Memory B cell (primary cell): ENCODE results near the gene PLEKHG2.

ENCODE experiments used
- ATAC-seq: fragments of 150-1000 bp; cut with Tn5 transposase; 2 replicates; pipeline ENCODE4 v1.10.0; 2021; ENCODE audit warnings: low read depth, mild to moderate bottlenecking, moderate library complexity
- DNase-seq, 2 donors: peaks; one replicate each; pipeline ENCODE4 v3.0.0; 2022; ENCODE audit warnings: low spot score in 2 of 2
- H3K27ac Mint-ChIP-seq: one replicate; pipeline ENCODE4 v1.8.0; 2022; ENCODE audit warnings: mild to moderate bottlenecking, moderate library complexity, mixed read lengths
- H3K27me3 Mint-ChIP-seq: one replicate; pipeline ENCODE4 v1.8.0; 2022; ENCODE audit warnings: mixed read lengths
- H3K36me3 Mint-ChIP-seq: one replicate; pipeline ENCODE4 v1.8.0; 2022; ENCODE audit warnings: mild to moderate bottlenecking, mixed read lengths
- H3K4me1 Mint-ChIP-seq: one replicate; pipeline ENCODE4 v1.8.0; 2022; ENCODE audit warnings: mixed read lengths
- H3K4me3 Mint-ChIP-seq: one replicate; pipeline ENCODE4 v1.8.0; 2022; ENCODE audit warnings: mild to moderate bottlenecking, moderate library complexity, mixed read lengths
- H3K9me3 Mint-ChIP-seq: one replicate; pipeline ENCODE4 v1.8.0; 2022; ENCODE audit warnings: mixed read lengths

The PLEKHG2 gene

GRCh38 chr19:39380521-39381502 lies 31.7 kb upstream of the PLEKHG2 start:
- no peak for DNase-seq
- H3K27me3 Mint-ChIP-seq, result no peaks in the 10 kb centered on the region
- H3K4me1 Mint-ChIP-seq, result peaks cover 4% of the 10 kb centered on the region
- peak overlapping the region; percentile 48 for H3K27ac Mint-ChIP-seq
- ATAC-seq, result no peak
- no peak overlapping the region for H3K4me3 Mint-ChIP-seq
- H3K9me3 Mint-ChIP-seq, result no peaks in the 10 kb centered on the region
- H3K36me3 Mint-ChIP-seq, result peaks cover 34% of the 10 kb centered on the region

DNA sequence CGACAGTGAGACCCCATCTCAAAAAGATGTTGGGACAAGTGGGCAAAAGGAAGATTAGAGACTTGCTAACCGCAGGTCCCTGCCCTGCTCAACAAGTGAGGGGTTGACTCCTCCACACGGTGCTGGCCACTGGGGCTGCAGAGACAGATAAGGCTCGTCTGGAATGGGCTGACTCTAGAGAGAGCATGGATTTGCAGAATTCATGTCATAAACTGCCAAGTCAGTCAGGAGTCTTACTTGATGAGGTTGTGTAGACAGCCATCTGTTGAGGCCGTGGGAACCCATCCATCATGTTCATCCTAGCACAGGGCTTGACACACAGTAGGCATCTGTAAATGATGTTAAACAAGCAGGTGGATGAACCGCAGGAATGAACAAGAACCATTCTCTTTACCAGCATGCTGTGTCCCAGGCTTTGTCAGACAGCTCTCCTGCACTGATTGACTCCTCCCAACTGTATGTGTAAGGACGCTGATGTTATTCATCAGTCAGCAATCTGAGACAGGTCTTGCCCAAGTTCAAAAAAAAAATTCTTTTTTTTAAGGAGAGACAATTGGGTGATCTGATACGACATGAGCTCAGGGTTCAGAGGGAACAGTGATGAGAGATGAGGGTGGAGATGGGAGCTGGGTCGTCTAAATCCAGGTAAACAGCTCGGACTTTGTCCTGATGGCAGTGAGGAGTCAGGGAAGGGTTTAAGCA lies 30.4 kb upstream of the PLEKHG2 start:
- H3K9me3 Mint-ChIP-seq, result no peaks in the 10 kb centered on the region
- H3K27me3 Mint-ChIP-seq, result no peaks in the 10 kb centered on the region
- no peak for DNase-seq
- no peak overlapping the region for H3K27ac Mint-ChIP-seq
- ATAC-seq, result no peak
- H3K36me3 Mint-ChIP-seq, result peaks cover 36% of the 10 kb centered on the region
- no peak overlapping the region for H3K4me3 Mint-ChIP-seq
- peaks cover 7% of the 10 kb centered on the region for H3K4me1 Mint-ChIP-seq

- Mint-ChIP-seq H3K36me3 (peaks cover 32% of the 10 kb centered on the region), H3K27me3 (no peaks in the 10 kb centered on the region), H3K4me3 (no peak overlapping the region), H3K4me1 (peaks cover 7% of the 10 kb centered on the region), H3K9me3 (no peaks in the 10 kb centered on the region), H3K27ac (peak overlapping the region; percentile 83)
- DNase-seq, result no peak
- no peak for ATAC-seq
Observed at GRCh38 chr19:39382991-39383828, 29.3 kb upstream of the PLEKHG2 start.

DNA sequence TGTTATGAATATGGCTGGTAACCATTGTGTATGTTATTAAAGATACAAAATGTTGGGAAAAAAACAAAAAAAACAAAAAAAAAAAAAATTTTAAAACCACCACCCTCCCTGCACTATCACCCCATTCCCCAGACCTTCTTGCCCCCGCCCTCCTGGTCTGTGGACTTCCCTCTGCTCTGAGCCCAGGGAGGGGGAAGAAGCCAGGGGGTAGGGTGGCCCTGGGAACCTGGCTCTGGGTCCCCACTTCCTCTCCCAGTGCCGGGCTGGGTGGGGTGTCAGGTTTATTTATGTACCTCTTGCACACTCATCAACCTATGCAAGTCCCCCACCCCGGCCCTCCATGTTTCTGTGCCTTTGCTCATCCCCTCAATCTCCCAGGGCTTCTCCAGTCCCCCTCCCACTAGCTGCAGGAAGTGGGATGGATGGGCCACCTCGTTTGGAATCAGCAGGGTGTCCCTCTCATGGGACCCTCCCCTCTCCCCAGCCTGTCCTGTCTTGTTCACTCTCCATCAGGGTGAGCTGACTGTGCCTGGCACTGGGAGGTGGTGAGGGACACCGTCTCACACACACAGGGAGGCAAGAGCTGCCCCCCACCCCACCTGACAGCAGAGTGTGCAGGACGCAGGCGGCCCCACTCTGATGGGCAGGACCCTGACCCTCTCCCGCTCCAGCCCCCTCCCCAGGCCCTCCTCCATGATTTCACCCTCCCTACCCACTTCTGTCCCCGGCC lies 27.5 kb upstream of the PLEKHG2 start:
- ATAC-seq, result peak; percentile 23
- H3K9me3 Mint-ChIP-seq, result no peaks in the 10 kb centered on the region
- no peak for DNase-seq
- no peak overlapping the region for H3K4me3 Mint-ChIP-seq
- H3K36me3 Mint-ChIP-seq, result peaks cover 31% of the 10 kb centered on the region
- H3K27ac Mint-ChIP-seq, result peak overlapping the region; percentile 83
- no peaks in the 10 kb centered on the region for H3K27me3 Mint-ChIP-seq
- H3K4me1 Mint-ChIP-seq, result peaks cover 10% of the 10 kb centered on the region

GRCh38 chr19:39385629-39386411 lies 26.6 kb upstream of the PLEKHG2 start:
- Mint-ChIP-seq H3K27ac (peak overlapping the region; percentile 41), H3K36me3 (peaks cover 30% of the 10 kb centered on the region), H3K4me3 (no peak overlapping the region), H3K27me3 (no peaks in the 10 kb centered on the region), H3K9me3 (no peaks in the 10 kb centered on the region), H3K4me1 (peaks cover 15% of the 10 kb centered on the region)
- ATAC-seq, result no peak
- no peak for DNase-seq

DNA sequence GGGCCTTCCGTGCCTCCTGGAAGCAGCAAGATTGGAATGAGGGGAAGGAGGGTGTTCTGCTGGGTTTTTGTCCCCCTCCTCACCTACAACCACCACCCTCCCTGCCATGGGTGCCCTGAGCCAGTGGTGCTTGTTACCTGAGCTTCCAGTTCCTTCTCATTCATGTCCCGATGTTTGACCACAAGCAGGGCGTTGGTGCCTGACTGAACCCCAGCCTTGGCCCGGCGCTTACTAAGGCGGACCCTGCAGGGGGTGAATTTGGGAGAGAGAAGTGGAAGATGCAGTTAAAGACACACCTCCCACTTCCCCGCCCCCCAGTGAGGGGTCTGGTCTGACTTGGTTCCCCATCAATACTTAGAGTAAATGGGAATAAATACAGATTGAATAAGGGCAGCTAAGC lies 25.9 kb upstream of the PLEKHG2 start:
- no peak overlapping the region for H3K4me3 Mint-ChIP-seq
- no peak for DNase-seq
- ATAC-seq, result no peak
- peaks cover 23% of the 10 kb centered on the region for H3K36me3 Mint-ChIP-seq
- peaks cover 17% of the 10 kb centered on the region for H3K4me1 Mint-ChIP-seq
- no peaks in the 10 kb centered on the region for H3K9me3 Mint-ChIP-seq
- H3K27me3 Mint-ChIP-seq, result no peaks in the 10 kb centered on the region
- H3K27ac Mint-ChIP-seq, result peak overlapping the region; percentile 17

DNA sequence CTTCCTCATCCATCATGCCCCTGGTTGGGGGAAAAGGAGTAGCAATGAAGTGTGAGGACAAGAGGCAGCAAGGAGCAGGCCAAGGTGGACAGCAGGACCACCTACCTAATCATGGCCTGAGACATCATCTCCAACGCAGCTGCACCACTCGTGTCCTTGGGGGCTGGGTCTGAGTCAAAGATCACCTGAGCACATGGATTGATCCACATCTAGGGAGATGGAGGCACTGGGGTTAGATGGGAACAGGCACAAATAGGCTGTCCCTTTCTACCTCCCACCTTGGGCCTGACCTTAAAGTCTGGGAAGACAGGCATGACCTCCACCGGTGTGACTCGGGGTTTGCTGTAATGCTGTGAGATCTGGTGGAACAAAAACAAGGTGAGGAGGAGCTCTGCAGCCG lies 23.8 kb upstream of the PLEKHG2 start:
- Mint-ChIP-seq H3K27me3 (no peaks in the 10 kb centered on the region), H3K36me3 (peaks cover 21% of the 10 kb centered on the region), H3K27ac (peak overlapping the region; percentile 98), H3K4me1 (peaks cover 21% of the 10 kb centered on the region), H3K9me3 (no peaks in the 10 kb centered on the region), H3K4me3 (no peak overlapping the region)
- ATAC-seq (no peak), DNase-seq (no peak)

GRCh38 chr19:39389631-39390414 lies 22.6 kb upstream of the PLEKHG2 start:
- DNase-seq (no peak), ATAC-seq (no peak)
- H3K9me3 Mint-ChIP-seq, result no peaks in the 10 kb centered on the region
- H3K27ac Mint-ChIP-seq, result peak overlapping the region; percentile 98
- H3K27me3 Mint-ChIP-seq, result no peaks in the 10 kb centered on the region
- peaks cover 21% of the 10 kb centered on the region for H3K36me3 Mint-ChIP-seq
- H3K4me3 Mint-ChIP-seq, result peak overlapping the region; percentile 96
- H3K4me1 Mint-ChIP-seq, result peaks cover 23% of the 10 kb centered on the region

GRCh38 chr19:39390451-39390750 lies 22.1 kb upstream of the PLEKHG2 start:
- H3K4me3 Mint-ChIP-seq, result peak overlapping the region; percentile 96
- peaks cover 24% of the 10 kb centered on the region for H3K36me3 Mint-ChIP-seq
- peaks cover 20% of the 10 kb centered on the region for H3K4me1 Mint-ChIP-seq
- ATAC-seq (no peak), DNase-seq (no peak)
- no peaks in the 10 kb centered on the region for H3K9me3 Mint-ChIP-seq
- peak overlapping the region; percentile 98 for H3K27ac Mint-ChIP-seq
- no peaks in the 10 kb centered on the region for H3K27me3 Mint-ChIP-seq

- H3K27me3 Mint-ChIP-seq, result no peaks in the 10 kb centered on the region
- peak within 1 kb of the TSS; percentile 96 for H3K4me3 Mint-ChIP-seq
- peak within 1 kb of the TSS; percentile 98 for H3K27ac Mint-ChIP-seq
- no peaks in the 10 kb centered on the region for H3K9me3 Mint-ChIP-seq
- H3K4me1 Mint-ChIP-seq, result peaks cover 22% of the 10 kb centered on the region
- H3K36me3 Mint-ChIP-seq, result peaks cover 27% of the 10 kb centered on the region
- peak; percentile 85 to 95 for DNase-seq
- peak; percentile 88 for ATAC-seq
Observed at GRCh38 chr19:39390751-39391437, 21.6 kb upstream of the PLEKHG2 start, which contains the start of the genes MED29 and PAF1. Gene MED29, plus strand, starts transcription at chr19:39391378. Its CDS starts 45 bp downstream, at chr19:39391423. Gene PAF1, minus strand, starts transcription at chr19:39391106. Its CDS starts 242 bp downstream, at chr19:39390864.

- no peaks in the 10 kb centered on the region for H3K9me3 Mint-ChIP-seq
- H3K27me3 Mint-ChIP-seq, result no peaks in the 10 kb centered on the region
- H3K4me3 Mint-ChIP-seq, result peak overlapping the region; percentile 61
- H3K36me3 Mint-ChIP-seq, result peaks cover 17% of the 10 kb centered on the region
- peaks cover 41% of the 10 kb centered on the region for H3K4me1 Mint-ChIP-seq
- H3K27ac Mint-ChIP-seq, result peak overlapping the region; percentile 90
- DNase-seq (peak; percentile 95), ATAC-seq (peak; percentile 60)
Observed at GRCh38 chr19:39397360-39398296, 14.8 kb upstream of the PLEKHG2 start.
